ENCODE measurements around the gene NCK2. TPM values are rescaled to one million over a fixed set of nuclear protein-coding genes. Genes with fewer than 3 reads are reported as not detected.
"Not testable (repeated sequence)": the region's sequence is repeated elsewhere in the genome, so short reads cannot be mapped to it uniquely, and the experiment has no call there.

Gene NCK2
- polyA plus RNA-seq, 4 donors = 59.6 to 124 (median 84.3) TPM

GRCh38 chr2:105895990-105896764, 151.5 kb downstream of the NCK2 start:
- no peak overlapping the region for H3K4me3 ChIP-seq (ENCODE audit: low read depth in 1 of 3, low read length in 3 of 3)
- peaks cover 3 to 29% (median 4%) of the 10 kb centered on the region in 3 donors for H3K36me3 ChIP-seq (ENCODE audit: control insufficient read depth in 3 of 3, insufficient read depth in 2 of 3, low read depth in 1 of 3, low read length in 3 of 3)
- peaks cover 0 to 8% of the 10 kb centered on the region in 2 donors for H3K9me3 ChIP-seq (ENCODE audit: control insufficient read depth in 2 of 2, insufficient read depth in 1 of 2, low read depth in 1 of 2, low read length in 1 of 2)
- FAIRE-seq = no peak
- H3K27me3 ChIP-seq (ENCODE audit: control insufficient read depth in 3 of 3, insufficient read depth in 3 of 3, low read length in 3 of 3) = no peaks in the 10 kb centered on the region
- no peaks in the 10 kb centered on the region for H3K4me1 ChIP-seq (ENCODE audit: control insufficient read depth in 3 of 3, insufficient read depth in 2 of 3, low read depth in 1 of 3, low read length in 2 of 3)
- H3K27ac ChIP-seq (ENCODE audit: low read depth in 1 of 3, low read length in 2 of 3) = no peak overlapping the region
- WGBS, 3 donors = 81 to 91% (median 86%) methylated on average over 10 of the region's 10 CpGs
- no peak for DNase-seq

GRCh38 chr2:105896765-105897163, 152.1 kb downstream of the NCK2 start:
- DNase-seq (no peak), FAIRE-seq (no peak)
- Histone ChIP-seq H3K27me3 (ENCODE audit: control insufficient read depth in 3 of 3, insufficient read depth in 3 of 3, low read length in 3 of 3) (no peaks in the 10 kb centered on the region), H3K9me3 (ENCODE audit: control insufficient read depth in 2 of 2, insufficient read depth in 1 of 2, low read depth in 1 of 2, low read length in 1 of 2) (peaks cover 0 to 8% of the 10 kb centered on the region in 2 donors), H3K4me1 (ENCODE audit: control insufficient read depth in 3 of 3, insufficient read depth in 2 of 3, low read depth in 1 of 3, low read length in 2 of 3) (no peaks in the 10 kb centered on the region), H3K36me3 (ENCODE audit: control insufficient read depth in 3 of 3, insufficient read depth in 2 of 3, low read depth in 1 of 3, low read length in 3 of 3) (peaks cover 3 to 29% (median 4%) of the 10 kb centered on the region in 3 donors), H3K27ac (ENCODE audit: low read depth in 1 of 3, low read length in 2 of 3) (no peak overlapping the region), H3K4me3 (ENCODE audit: low read depth in 1 of 3, low read length in 3 of 3) (no peak overlapping the region)
- 97 to 100% (median 100%) methylated on average over 4 of the region's 4 CpGs for WGBS, 3 donors

DNA sequence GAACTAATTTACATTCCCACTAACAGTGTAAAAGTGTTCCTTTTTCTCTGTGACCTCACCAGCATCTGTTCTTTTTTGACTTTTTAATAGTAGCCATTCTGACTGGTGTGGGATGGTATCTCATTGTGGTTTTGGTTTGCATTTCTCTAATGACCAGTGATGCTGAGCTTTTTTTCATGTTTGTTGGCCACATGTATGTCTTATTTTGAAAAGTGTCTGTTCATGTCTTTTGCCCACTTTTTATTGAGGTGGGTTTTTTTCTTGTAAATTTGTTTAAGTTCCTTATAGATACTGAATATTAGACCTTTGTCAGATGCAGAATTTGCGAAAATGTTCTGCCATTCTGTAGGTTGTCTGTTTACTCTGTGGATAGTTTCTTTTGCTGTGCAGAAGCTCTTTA, 153.0 kb downstream of the NCK2 start:
- peaks cover 3 to 25% (median 4%) of the 10 kb centered on the region in 3 donors for H3K36me3 ChIP-seq (ENCODE audit: control insufficient read depth in 3 of 3, insufficient read depth in 2 of 3, low read depth in 1 of 3, low read length in 3 of 3)
- not testable (repeated sequence) for H3K27ac ChIP-seq (ENCODE audit: low read depth in 1 of 3, low read length in 2 of 3); H3K9me3 ChIP-seq (ENCODE audit: control insufficient read depth in 2 of 2, insufficient read depth in 1 of 2, low read depth in 1 of 2, low read length in 1 of 2); H3K4me3 ChIP-seq (ENCODE audit: low read depth in 1 of 3, low read length in 3 of 3); DNase-seq; FAIRE-seq; H3K27me3 ChIP-seq (ENCODE audit: control insufficient read depth in 3 of 3, insufficient read depth in 3 of 3, low read length in 3 of 3); H3K4me1 ChIP-seq (ENCODE audit: control insufficient read depth in 3 of 3, insufficient read depth in 2 of 3, low read depth in 1 of 3, low read length in 2 of 3)
- WGBS, 3 donors = 89 to 100% (median 99%) methylated on average over 1 of the region's 1 CpG

DNA sequence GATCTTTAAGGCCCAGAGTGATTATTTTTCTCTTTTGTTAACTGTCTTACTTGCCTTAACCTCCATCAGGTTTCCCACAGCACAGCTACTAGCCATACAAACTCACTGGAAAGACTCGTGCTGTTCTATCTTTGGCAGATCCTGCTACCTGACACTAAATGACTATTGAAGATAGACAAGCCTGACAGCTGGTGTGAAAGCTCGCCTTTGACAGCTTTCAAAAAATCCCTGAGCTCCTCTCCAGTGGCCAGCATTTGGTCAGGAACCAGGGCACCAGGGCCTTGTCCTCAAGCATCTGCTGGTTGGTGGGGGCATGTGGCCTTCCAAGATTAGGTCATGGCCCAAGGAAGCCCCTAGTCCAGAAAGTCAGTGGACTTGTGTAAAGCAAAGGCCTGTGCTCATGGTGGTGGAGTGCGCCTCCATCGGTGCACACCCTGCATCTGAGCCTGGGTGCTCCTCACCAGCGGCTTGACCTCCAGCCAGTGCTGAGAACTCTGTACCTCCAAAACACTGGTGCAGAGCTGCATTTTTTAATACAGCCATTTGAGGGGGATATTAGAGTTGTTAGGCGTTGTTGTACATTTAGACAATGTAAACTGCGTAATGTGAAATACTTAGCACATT, 158.5 kb downstream of the NCK2 start:
- Histone ChIP-seq H3K27ac (ENCODE audit: low read depth in 1 of 3, low read length in 2 of 3) (no peak overlapping the region), H3K27me3 (ENCODE audit: control insufficient read depth in 3 of 3, insufficient read depth in 3 of 3, low read length in 3 of 3) (no peaks in the 10 kb centered on the region), H3K4me3 (ENCODE audit: low read depth in 1 of 3, low read length in 3 of 3) (no peak overlapping the region), H3K9me3 (ENCODE audit: control insufficient read depth in 2 of 2, insufficient read depth in 1 of 2, low read depth in 1 of 2, low read length in 1 of 2) (peaks cover 0 to 3% of the 10 kb centered on the region in 2 donors), H3K36me3 (ENCODE audit: control insufficient read depth in 3 of 3, insufficient read depth in 2 of 3, low read depth in 1 of 3, low read length in 3 of 3) (no peaks in the 10 kb centered on the region), H3K4me1 (ENCODE audit: control insufficient read depth in 3 of 3, insufficient read depth in 2 of 3, low read depth in 1 of 3, low read length in 2 of 3) (no peaks in the 10 kb centered on the region)
- FAIRE-seq (no peak), DNase-seq (no peak)
- WGBS, 3 donors = 93 to 95% (median 94%) methylated on average over 7 of the region's 7 CpGs

DNA sequence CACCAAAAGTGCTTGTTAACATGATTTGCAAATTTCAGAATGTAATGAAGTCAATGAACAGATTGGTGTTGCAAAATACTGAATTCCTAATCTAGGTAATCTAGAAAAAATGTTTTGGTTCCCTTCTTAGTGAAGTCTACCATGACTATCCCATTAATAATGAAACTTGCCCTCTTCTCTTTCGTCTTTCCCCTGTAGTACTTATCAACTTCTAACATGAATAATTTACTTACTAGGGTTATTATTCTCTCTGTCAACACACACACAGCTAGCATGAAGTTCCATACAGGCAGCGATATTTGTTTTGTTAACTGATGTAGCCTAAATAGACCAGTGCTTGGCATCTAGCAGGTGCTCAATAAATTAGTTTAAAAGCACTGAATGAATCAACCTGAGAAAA, 160.2 kb downstream of the NCK2 start:
- Histone ChIP-seq H3K36me3 (ENCODE audit: control insufficient read depth in 3 of 3, insufficient read depth in 2 of 3, low read depth in 1 of 3, low read length in 3 of 3) (no peaks in the 10 kb centered on the region), H3K9me3 (ENCODE audit: control insufficient read depth in 2 of 2, insufficient read depth in 1 of 2, low read depth in 1 of 2, low read length in 1 of 2) (no peaks in the 10 kb centered on the region), H3K27ac (ENCODE audit: low read depth in 1 of 3, low read length in 2 of 3) (no peak overlapping the region), H3K4me1 (ENCODE audit: control insufficient read depth in 3 of 3, insufficient read depth in 2 of 3, low read depth in 1 of 3, low read length in 2 of 3) (no peaks in the 10 kb centered on the region), H3K4me3 (ENCODE audit: low read depth in 1 of 3, low read length in 3 of 3) (no peak overlapping the region), H3K27me3 (ENCODE audit: control insufficient read depth in 3 of 3, insufficient read depth in 3 of 3, low read length in 3 of 3) (no peaks in the 10 kb centered on the region)
- DNase-seq = no peak
- no peak for FAIRE-seq
- 52 to 65% (median 57%) methylated on average over 2 of the region's 2 CpGs for whole genome bisulfite sequencing, 3 donors

- WGBS, 3 donors = 73 to 76% (median 76%) methylated on average over 3 of the region's 3 CpGs
- Histone ChIP-seq H3K36me3 (ENCODE audit: control insufficient read depth in 3 of 3, insufficient read depth in 2 of 3, low read depth in 1 of 3, low read length in 3 of 3) (no peaks in the 10 kb centered on the region), H3K4me1 (ENCODE audit: control insufficient read depth in 3 of 3, insufficient read depth in 2 of 3, low read depth in 1 of 3, low read length in 2 of 3) (no peaks in the 10 kb centered on the region), H3K9me3 (ENCODE audit: control insufficient read depth in 2 of 2, insufficient read depth in 1 of 2, low read depth in 1 of 2, low read length in 1 of 2) (no peaks in the 10 kb centered on the region), H3K4me3 (ENCODE audit: low read depth in 1 of 3, low read length in 3 of 3) (no peak overlapping the region), H3K27ac (ENCODE audit: low read depth in 1 of 3, low read length in 2 of 3) (no peak overlapping the region), H3K27me3 (ENCODE audit: control insufficient read depth in 3 of 3, insufficient read depth in 3 of 3, low read length in 3 of 3) (no peaks in the 10 kb centered on the region)
- DNase-seq (no peak), FAIRE-seq (no peak)
Observed at GRCh38 chr2:105906481-105906880, 161.8 kb downstream of the NCK2 start.

- no peaks in the 10 kb centered on the region for H3K9me3 ChIP-seq (ENCODE audit: control insufficient read depth in 2 of 2, insufficient read depth in 1 of 2, low read depth in 1 of 2, low read length in 1 of 2)
- no peak overlapping the region for H3K27ac ChIP-seq (ENCODE audit: low read depth in 1 of 3, low read length in 2 of 3)
- no peak for FAIRE-seq
- no peaks in the 10 kb centered on the region for H3K36me3 ChIP-seq (ENCODE audit: control insufficient read depth in 3 of 3, insufficient read depth in 2 of 3, low read depth in 1 of 3, low read length in 3 of 3)
- no peaks in the 10 kb centered on the region for H3K4me1 ChIP-seq (ENCODE audit: control insufficient read depth in 3 of 3, insufficient read depth in 2 of 3, low read depth in 1 of 3, low read length in 2 of 3)
- no peak for DNase-seq
- 54 to 79% (median 78%) methylated on average over 4 of the region's 4 CpGs for WGBS, 3 donors
- no peaks in the 10 kb centered on the region for H3K27me3 ChIP-seq (ENCODE audit: control insufficient read depth in 3 of 3, insufficient read depth in 3 of 3, low read length in 3 of 3)
- H3K4me3 ChIP-seq (ENCODE audit: low read depth in 1 of 3, low read length in 3 of 3) = no peak overlapping the region
Observed at GRCh38 chr2:105907184-105907583, 162.5 kb downstream of the NCK2 start.

GRCh38 chr2:105909215-105909614, 164.5 kb downstream of the NCK2 start:
- Histone ChIP-seq H3K9me3 (ENCODE audit: control insufficient read depth in 2 of 2, insufficient read depth in 1 of 2, low read depth in 1 of 2, low read length in 1 of 2) (peaks cover 0 to 11% of the 10 kb centered on the region in 2 donors), H3K4me1 (ENCODE audit: control insufficient read depth in 3 of 3, insufficient read depth in 2 of 3, low read depth in 1 of 3, low read length in 2 of 3) (no peaks in the 10 kb centered on the region), H3K36me3 (ENCODE audit: control insufficient read depth in 3 of 3, insufficient read depth in 2 of 3, low read depth in 1 of 3, low read length in 3 of 3) (no peaks in the 10 kb centered on the region), H3K27me3 (ENCODE audit: control insufficient read depth in 3 of 3, insufficient read depth in 3 of 3, low read length in 3 of 3) (no peaks in the 10 kb centered on the region), H3K4me3 (ENCODE audit: low read depth in 1 of 3, low read length in 3 of 3) (no peak overlapping the region), H3K27ac (ENCODE audit: low read depth in 1 of 3, low read length in 2 of 3) (no peak overlapping the region)
- DNase-seq (no peak), FAIRE-seq (no peak)
- 70 to 75% (median 71%) methylated on average over 4 of the region's 4 CpGs for WGBS, 3 donors

Data from small intestine (tissue), 7 donors.